ENCODE data around the gene VEGFD. TPM values are rescaled to one million over a fixed set of nuclear protein-coding genes. Genes with fewer than 3 reads are reported as not detected.

VEGFD gene
- polyA plus RNA-seq, 3 donors from 2014 or later: not detected

GRCh38 chrX:15399962-15400391 lies 15.8 kb upstream of the VEGFD start:
- DNase-seq: no peak
- H3K4me3 Mint-ChIP-seq: no peak overlapping the region
- H3K4me1 Mint-ChIP-seq: no peaks in the 10 kb centered on the region
- H3K9me3 Mint-ChIP-seq: no peaks in the 10 kb centered on the region
- no peaks in the 10 kb centered on the region for H3K36me3 Mint-ChIP-seq
- no peak overlapping the region for H3K27ac Mint-ChIP-seq
- peaks cover 0 to 14% (median 0%) of the 10 kb centered on the region in 3 donors for H3K27me3 Mint-ChIP-seq (ENCODE audit: low read depth in 3 of 3)

DNA sequence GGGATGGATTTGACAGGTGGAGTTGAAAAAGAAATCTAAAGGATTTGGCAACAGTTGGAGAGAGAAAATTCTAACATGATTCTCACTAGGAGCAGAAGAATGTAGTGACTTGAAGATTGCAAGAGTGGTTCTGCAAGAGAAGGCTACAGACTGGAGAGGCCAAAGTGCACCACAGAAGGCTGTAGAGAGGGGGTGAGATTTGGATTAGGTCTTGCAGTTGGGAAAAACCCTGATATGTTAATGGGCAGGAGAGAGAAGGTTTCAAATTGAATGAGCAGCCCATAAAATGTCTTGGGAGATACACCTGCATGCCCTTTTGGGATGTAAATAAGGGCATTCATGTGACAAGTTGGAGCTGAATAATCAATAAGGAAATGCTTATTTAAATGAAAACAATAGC lies 14.7 kb upstream of the VEGFD start:
- no peaks in the 10 kb centered on the region for H3K9me3 Mint-ChIP-seq
- no peaks in the 10 kb centered on the region for H3K36me3 Mint-ChIP-seq
- no peaks in the 10 kb centered on the region for H3K4me1 Mint-ChIP-seq
- DNase-seq: no peak
- H3K27me3 Mint-ChIP-seq (ENCODE audit: low read depth in 3 of 3): peaks cover 0 to 11% (median 0%) of the 10 kb centered on the region in 3 donors
- H3K27ac Mint-ChIP-seq: no peak overlapping the region
- no peak overlapping the region for H3K4me3 Mint-ChIP-seq

GRCh38 chrX:15395789-15396188 lies 11.6 kb upstream of the VEGFD start:
- no peak for DNase-seq
- Mint-ChIP-seq H3K36me3 (no peaks in the 10 kb centered on the region), H3K4me3 (no peak overlapping the region), H3K9me3 (no peaks in the 10 kb centered on the region), H3K4me1 (no peaks in the 10 kb centered on the region), H3K27ac (no peak overlapping the region), H3K27me3 (ENCODE audit: low read depth in 3 of 3) (peaks cover 0 to 8% (median 3%) of the 10 kb centered on the region in 3 donors)

DNA sequence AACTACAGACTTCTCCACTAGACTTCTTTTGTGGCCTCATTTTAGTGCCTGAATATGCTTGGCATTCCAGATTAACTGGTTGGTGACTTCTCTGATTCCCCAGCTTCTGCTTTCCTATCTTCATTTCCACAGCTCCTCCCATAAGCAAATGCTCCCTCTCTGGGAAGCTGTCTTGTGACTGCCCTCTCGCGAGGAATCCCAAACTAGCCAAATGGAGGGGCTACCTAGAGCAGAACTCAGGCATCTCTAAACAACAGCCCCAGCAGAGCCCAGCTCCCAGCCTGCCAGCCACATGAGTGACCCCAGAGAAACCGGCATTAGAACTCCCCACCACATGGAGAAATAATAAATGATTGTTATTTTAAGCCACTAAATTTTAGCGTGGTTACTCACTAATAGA lies 7.6 kb upstream of the VEGFD start:
- Mint-ChIP-seq H3K9me3 (no peaks in the 10 kb centered on the region), H3K36me3 (no peaks in the 10 kb centered on the region), H3K4me1 (no peaks in the 10 kb centered on the region), H3K27me3 (ENCODE audit: low read depth in 3 of 3) (peaks cover 0 to 4% (median 3%) of the 10 kb centered on the region in 3 donors), H3K27ac (no peak overlapping the region), H3K4me3 (no peak overlapping the region)
- DNase-seq: no peak

- no peak overlapping the region for H3K4me3 Mint-ChIP-seq
- H3K27ac Mint-ChIP-seq: no peak overlapping the region
- no peak for DNase-seq
- peaks cover 3 to 14% (median 7%) of the 10 kb centered on the region in 3 donors for H3K27me3 Mint-ChIP-seq (ENCODE audit: low read depth in 3 of 3)
- no peaks in the 10 kb centered on the region for H3K36me3 Mint-ChIP-seq
- H3K9me3 Mint-ChIP-seq: no peaks in the 10 kb centered on the region
- no peaks in the 10 kb centered on the region for H3K4me1 Mint-ChIP-seq
Observed at GRCh38 chrX:15382813-15383212, 1.4 kb downstream of the VEGFD start.

- Mint-ChIP-seq H3K27ac (no peak overlapping the region), H3K9me3 (no peaks in the 10 kb centered on the region), H3K4me3 (no peak overlapping the region), H3K27me3 (ENCODE audit: low read depth in 3 of 3) (peaks cover 3 to 13% (median 5%) of the 10 kb centered on the region in 3 donors), H3K36me3 (no peaks in the 10 kb centered on the region), H3K4me1 (no peaks in the 10 kb centered on the region)
- DNase-seq: no peak
Observed at GRCh38 chrX:15376956-15377355, 7.3 kb downstream of the VEGFD start.

DNA sequence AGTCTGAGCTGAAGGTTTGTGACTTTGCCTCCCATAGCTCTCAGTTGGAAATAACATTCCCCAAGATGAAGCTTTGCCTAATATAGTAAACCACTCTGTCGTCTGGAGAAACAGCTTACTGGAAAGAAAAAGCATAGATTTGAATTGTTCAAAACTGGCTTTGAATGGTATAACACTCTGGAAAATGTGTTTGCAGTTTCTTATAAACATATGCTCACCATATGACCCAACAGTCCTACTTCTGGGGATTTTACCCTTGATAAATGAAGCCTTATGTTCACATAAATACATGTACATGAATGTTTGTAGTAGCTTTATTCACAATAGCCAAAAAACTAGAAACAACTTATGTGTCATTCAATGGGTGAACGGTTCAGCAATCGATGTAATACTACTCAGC lies 10.2 kb downstream of the VEGFD start:
- Mint-ChIP-seq H3K4me1 (no peaks in the 10 kb centered on the region), H3K27me3 (ENCODE audit: low read depth in 3 of 3) (peaks cover 3 to 12% (median 3%) of the 10 kb centered on the region in 3 donors), H3K36me3 (no peaks in the 10 kb centered on the region), H3K9me3 (no peaks in the 10 kb centered on the region), H3K4me3 (no peak overlapping the region), H3K27ac (no peak overlapping the region)
- no peak for DNase-seq

GRCh38 chrX:15366506-15367352 lies 17.5 kb downstream of the VEGFD start:
- Mint-ChIP-seq H3K36me3 (no peaks in the 10 kb centered on the region), H3K27me3 (ENCODE audit: low read depth in 3 of 3) (peaks cover 0 to 15% (median 1%) of the 10 kb centered on the region in 3 donors), H3K4me3 (peak overlapping the region in 1 of 5 donors; percentile 19), H3K27ac (no peak overlapping the region), H3K4me1 (no peaks in the 10 kb centered on the region), H3K9me3 (peaks cover 0 to 2% (median 0%) of the 10 kb centered on the region in 6 donors)
- DNase-seq: no peak

DNA sequence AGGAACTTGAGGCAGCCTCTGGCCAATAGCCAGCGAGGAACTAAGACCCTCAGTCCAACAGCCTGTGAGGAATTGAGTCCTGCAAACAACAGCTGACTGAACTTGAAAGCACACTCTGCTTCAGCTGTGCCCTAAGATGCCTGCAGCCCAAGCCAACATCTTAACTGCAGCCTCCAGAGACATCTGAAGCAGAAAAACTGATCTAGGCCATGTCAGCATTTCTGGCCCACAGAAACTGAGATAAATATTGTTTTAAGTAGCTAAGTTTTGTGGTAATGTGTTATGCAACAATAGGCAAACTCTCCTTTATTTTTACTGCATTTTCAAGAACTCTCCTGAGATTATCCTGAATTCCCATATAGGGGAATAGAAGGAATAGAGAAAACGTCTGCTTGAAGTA lies 24.5 kb downstream of the VEGFD start:
- Mint-ChIP-seq H3K4me3 (no peak overlapping the region), H3K36me3 (no peaks in the 10 kb centered on the region), H3K4me1 (no peaks in the 10 kb centered on the region), H3K27ac (no peak overlapping the region), H3K27me3 (ENCODE audit: low read depth in 3 of 3) (peaks cover 5 to 20% (median 5%) of the 10 kb centered on the region in 3 donors), H3K9me3 (no peaks in the 10 kb centered on the region)
- no peak for DNase-seq

GRCh38 chrX:15358533-15358932 lies 25.7 kb downstream of the VEGFD start:
- Mint-ChIP-seq H3K27ac (no peak overlapping the region), H3K9me3 (no peaks in the 10 kb centered on the region), H3K4me3 (no peak overlapping the region), H3K4me1 (no peaks in the 10 kb centered on the region), H3K27me3 (ENCODE audit: low read depth in 3 of 3) (peaks cover 5 to 18% (median 5%) of the 10 kb centered on the region in 3 donors), H3K36me3 (no peaks in the 10 kb centered on the region)
- DNase-seq: no peak

DNA sequence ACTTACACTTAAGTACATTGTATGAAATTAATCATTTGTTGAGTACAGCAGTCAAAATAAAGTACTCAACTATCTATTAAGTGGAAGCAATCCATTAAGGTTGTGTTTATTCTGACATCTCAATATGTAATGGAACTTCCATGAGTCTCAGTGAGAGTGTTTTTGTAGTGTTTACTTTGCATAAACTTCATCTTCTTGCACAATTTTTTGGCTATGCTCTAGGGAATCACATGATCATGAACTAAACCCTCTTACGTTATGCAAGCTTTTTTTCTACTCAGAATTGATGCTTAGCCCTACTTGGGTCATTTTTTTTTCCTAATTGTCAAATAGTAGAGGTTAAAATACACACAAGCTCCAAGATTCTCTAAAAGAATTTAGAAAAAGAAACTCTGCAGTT lies 27.8 kb downstream of the VEGFD start:
- no peak overlapping the region for H3K27ac Mint-ChIP-seq
- no peaks in the 10 kb centered on the region for H3K4me1 Mint-ChIP-seq
- no peaks in the 10 kb centered on the region for H3K9me3 Mint-ChIP-seq
- peaks cover 5 to 12% (median 5%) of the 10 kb centered on the region in 3 donors for H3K27me3 Mint-ChIP-seq (ENCODE audit: low read depth in 3 of 3)
- no peak overlapping the region for H3K4me3 Mint-ChIP-seq
- DNase-seq: no peak
- no peaks in the 10 kb centered on the region for H3K36me3 Mint-ChIP-seq

GRCh38 chrX:15350329-15350996 lies 33.8 kb downstream of the VEGFD start:
- H3K27ac Mint-ChIP-seq: peak overlapping the region in 1 of 6 donors; percentile 30
- no peaks in the 10 kb centered on the region for H3K36me3 Mint-ChIP-seq

DNA sequence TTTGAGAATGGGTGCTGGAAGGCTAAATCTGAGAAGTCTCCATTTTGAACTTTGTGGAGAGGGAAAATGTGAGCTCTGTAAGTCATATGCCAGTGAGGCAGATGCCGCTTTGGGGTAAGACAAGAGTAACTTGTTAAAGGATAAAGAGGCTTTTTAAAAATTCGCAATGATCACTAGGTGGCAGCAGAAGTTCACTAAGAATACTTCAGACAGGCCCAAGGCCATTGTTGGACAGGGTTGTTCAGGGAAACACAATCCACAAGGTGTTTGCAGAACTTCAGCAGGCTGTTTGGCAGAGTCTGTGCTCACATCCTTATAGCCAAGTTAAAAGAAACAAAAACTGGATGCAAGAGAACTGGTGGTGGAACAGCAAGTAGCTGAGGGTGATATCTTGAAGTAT lies 35.2 kb downstream of the VEGFD start:
- H3K27me3 Mint-ChIP-seq (ENCODE audit: low read depth in 3 of 3): peaks cover 0 to 6% (median 3%) of the 10 kb centered on the region in 3 donors
- no peaks in the 10 kb centered on the region for H3K4me1 Mint-ChIP-seq
- DNase-seq: peak; percentile 2 to 14 (median 13)
- no peaks in the 10 kb centered on the region for H3K36me3 Mint-ChIP-seq
- H3K27ac Mint-ChIP-seq: no peak overlapping the region
- no peak overlapping the region for H3K4me3 Mint-ChIP-seq
- H3K9me3 Mint-ChIP-seq: no peaks in the 10 kb centered on the region

More at GRCh38 chrX:15350329-15350996, 33.8 kb downstream of the VEGFD start:
- H3K9me3 Mint-ChIP-seq: no peaks in the 10 kb centered on the region
- H3K27me3 Mint-ChIP-seq (ENCODE audit: low read depth in 3 of 3): peaks cover 0 to 6% (median 6%) of the 10 kb centered on the region in 3 donors
- no peak for DNase-seq
- no peaks in the 10 kb centered on the region for H3K4me1 Mint-ChIP-seq
- H3K4me3 Mint-ChIP-seq: no peak overlapping the region

- no peak overlapping the region for H3K4me3 Mint-ChIP-seq
- H3K9me3 Mint-ChIP-seq: no peaks in the 10 kb centered on the region
- H3K27ac Mint-ChIP-seq: no peak overlapping the region
- no peak for DNase-seq
- no peaks in the 10 kb centered on the region for H3K36me3 Mint-ChIP-seq
- H3K4me1 Mint-ChIP-seq: no peaks in the 10 kb centered on the region
- peaks cover 1 to 12% (median 4%) of the 10 kb centered on the region in 3 donors for H3K27me3 Mint-ChIP-seq (ENCODE audit: low read depth in 3 of 3)
Observed at GRCh38 chrX:15345976-15346375, 38.2 kb downstream of the VEGFD start.

All from immature natural killer cell (primary cell).